ENCODE measurements around the gene PRPF8.
"Not testable (repeated sequence)": the region's sequence is repeated elsewhere in the genome, so short reads cannot be mapped to it uniquely, and the experiment has no call there.

The PRPF8 gene

GRCh38 chr17:1684378-1685189 is at the start of gene PRPF8:
TSS of gene PRPF8 (minus strand) at chr17:1684867. CDS start at chr17:1684571, 296 bp downstream.
- DNase-seq, result peak; percentile 93 to 98

- DNase-seq, result no peak
Observed at GRCh38 chr17:1733759-1734158, 49.1 kb upstream of the PRPF8 start.

DNA sequence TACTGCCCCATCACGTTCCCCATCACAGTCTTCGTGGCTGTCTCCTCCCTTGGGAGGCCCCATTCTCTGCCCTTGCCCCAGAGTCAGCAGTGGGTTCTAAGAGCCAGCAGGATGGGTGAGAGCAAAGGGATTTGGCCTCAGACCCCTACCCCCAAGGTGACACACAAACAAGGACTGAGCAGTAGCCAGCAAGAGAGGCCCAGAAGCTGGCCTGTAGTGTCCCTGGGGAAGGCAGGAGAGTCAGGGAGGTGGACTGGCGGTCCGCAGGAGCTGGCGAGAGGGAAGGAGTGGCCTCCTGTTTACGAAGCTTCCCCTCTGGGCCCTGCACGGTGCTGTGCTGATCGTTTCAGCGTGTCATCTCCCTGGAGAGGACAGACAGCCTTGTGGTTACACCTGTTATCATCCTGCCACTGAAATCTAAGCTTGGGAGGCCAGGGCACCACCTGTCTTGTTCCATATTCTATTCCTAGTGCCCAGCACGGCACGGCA is 48.2 kb upstream of the PRPF8 start:
- no peak for DNase-seq

- no peak for DNase-seq
Observed at GRCh38 chr17:1732241-1732832, 47.7 kb upstream of the PRPF8 start.

DNA sequence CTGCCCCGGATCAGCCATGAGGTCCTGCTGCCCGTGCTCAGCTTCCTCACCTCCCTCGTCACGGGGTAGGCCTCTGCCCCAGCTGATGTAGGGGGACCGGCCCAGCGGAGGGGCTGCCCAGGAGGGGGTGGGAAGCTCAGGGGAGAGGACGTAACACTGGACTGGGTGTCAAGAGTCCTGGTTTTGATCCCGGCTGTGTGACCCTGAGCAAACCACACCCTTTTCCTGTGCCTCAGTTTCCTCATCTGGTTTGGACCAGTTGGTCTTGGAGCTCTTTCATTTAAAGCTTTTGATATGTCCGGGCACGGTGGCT is 46.5 kb upstream of the PRPF8 start:
- no peak for DNase-seq

GRCh38 chr17:1730326-1731193 is 45.9 kb upstream of the PRPF8 start:
- DNase-seq, result no peak

- DNase-seq, result no peak
Observed at GRCh38 chr17:1729966-1730325, 45.3 kb upstream of the PRPF8 start.

GRCh38 chr17:1727876-1728630 is 43.4 kb upstream of the PRPF8 start:
- DNase-seq, result no peak

GRCh38 chr17:1727258-1727789 is 42.7 kb upstream of the PRPF8 start:
- no peak for DNase-seq

- no peak for DNase-seq
Observed at GRCh38 chr17:1726626-1727257, 42.1 kb upstream of the PRPF8 start.

GRCh38 chr17:1725642-1726511 is 41.2 kb upstream of the PRPF8 start:
- DNase-seq, result no peak

- no peak for DNase-seq
Observed at GRCh38 chr17:1724869-1725641, 40.4 kb upstream of the PRPF8 start.

DNA sequence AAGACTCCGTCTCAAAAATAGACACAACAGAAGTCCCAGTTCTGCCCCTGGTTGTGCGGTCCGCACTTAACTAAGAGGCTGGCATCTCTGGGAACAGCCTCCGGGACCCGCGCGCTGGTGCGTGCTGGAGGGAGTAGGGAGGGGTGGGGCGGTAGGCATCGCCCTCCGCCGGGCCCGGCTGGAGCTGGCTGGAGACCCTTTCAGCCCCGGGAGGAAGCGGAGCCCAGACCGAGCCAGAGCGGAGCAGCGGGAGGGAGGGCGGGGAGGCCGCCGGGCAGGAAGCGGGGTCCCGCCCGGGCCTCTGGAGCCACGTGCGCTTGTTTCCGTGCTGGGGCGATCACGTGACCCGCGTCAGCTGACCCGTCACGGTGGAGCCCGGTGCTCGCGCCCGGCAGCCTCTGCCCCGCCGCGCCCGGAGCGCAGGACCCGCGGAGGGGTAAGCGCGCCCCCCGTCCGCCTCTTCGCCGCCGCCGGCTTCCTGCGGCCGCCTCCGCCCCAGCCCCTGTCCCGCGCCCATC is 39.7 kb upstream of the PRPF8 start, which contains the start of gene WDR81:
Gene WDR81, plus strand, starts transcription at position 354 of the 518 bp plus-strand sequence. CDS start 256 bp downstream, outside the sequence.
- peak in 1 of 2 experiments; percentile 77 for DNase-seq

DNA sequence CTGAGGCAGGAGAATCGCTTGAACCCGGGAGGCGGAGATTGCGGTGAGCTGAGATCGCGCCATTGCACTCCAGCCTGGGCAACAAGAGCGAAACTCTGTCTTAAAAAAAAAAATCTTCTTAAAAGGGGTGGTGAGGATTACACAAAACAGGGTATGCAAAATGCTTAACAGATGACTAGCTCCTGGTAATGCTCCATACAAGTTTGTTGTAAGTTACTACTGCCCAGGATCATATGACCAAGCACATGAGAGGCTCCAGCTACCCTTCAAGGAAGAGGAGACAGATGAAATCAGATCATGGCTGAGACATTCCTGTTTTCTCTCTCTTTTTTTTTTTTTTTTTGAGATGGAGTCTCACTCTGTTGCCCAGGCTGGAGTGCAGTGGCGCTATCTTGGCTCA is 37.4 kb upstream of the PRPF8 start:
- DNase-seq, result not testable (repeated sequence)

DNA sequence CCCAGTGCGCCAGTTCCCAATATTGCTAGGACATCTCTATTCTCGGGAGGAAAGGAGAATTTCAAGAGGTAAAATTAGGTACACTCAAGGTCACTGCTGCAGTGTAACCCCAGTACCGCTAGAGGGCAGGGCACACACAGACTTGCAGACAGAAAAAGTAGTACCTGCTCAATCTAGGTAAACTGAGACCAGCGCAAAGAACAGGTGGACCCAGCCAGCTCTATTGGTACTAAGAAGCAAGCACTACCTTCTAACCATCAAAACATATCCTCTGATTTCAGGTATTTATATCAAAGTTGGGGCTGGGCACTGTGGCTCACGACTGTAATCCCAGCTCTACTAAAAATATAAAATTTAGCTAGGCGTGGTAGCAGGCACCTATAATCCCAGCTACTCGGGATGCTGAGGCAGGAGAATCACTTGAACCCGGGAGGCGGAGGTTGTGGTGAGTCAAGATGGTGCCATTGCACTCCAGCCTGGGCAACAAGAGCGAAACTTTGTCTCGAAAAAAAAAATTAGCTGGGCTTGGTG is 36.3 kb upstream of the PRPF8 start:
- peak; percentile 28 to 55 for DNase-seq

- DNase-seq, result no peak
Observed at GRCh38 chr17:1718362-1719165, 33.9 kb upstream of the PRPF8 start.

- peak; percentile 96 for DNase-seq
Observed at GRCh38 chr17:1716912-1717695, 32.4 kb upstream of the PRPF8 start.

Measured in NCI-H446 (cell line).